ENCODE measurements around the gene POLA2.
A peak's percentile ranks its signal among the peaks of the same experiment; 100 is the strongest.
"Not testable (repeated sequence)": the region's sequence is repeated elsewhere in the genome, so short reads cannot be mapped to it uniquely, and the experiment has no call there.

Gene POLA2

GRCh38 chr11:65329944-65330403 lies 68.2 kb downstream of the POLA2 start:
- peak; percentile 68 to 94 (median 83) for DNase-seq (ENCODE audit: low read depth in 2 of 3, low spot score in 1 of 3)

GRCh38 chr11:65330544-65330943 lies 68.8 kb downstream of the POLA2 start:
- DNase-seq (ENCODE audit: low read depth in 2 of 3, low spot score in 1 of 3), result no peak

- DNase-seq (ENCODE audit: low read depth in 2 of 3, low spot score in 1 of 3), result not testable (repeated sequence)
Observed at GRCh38 chr11:65332591-65332990, 70.8 kb downstream of the POLA2 start.

GRCh38 chr11:65334696-65335295 lies 73.0 kb downstream of the POLA2 start:
- DNase-seq (ENCODE audit: low read depth in 2 of 3, low spot score in 1 of 3), result no peak

- no peak for DNase-seq (ENCODE audit: low read depth in 2 of 3, low spot score in 1 of 3)
Observed at GRCh38 chr11:65338676-65339075, 76.9 kb downstream of the POLA2 start.

GRCh38 chr11:65340226-65340625 lies 78.5 kb downstream of the POLA2 start:
- DNase-seq (ENCODE audit: low read depth in 2 of 3, low spot score in 1 of 3), result no peak

GRCh38 chr11:65341856-65342255 lies 80.1 kb downstream of the POLA2 start:
- DNase-seq (ENCODE audit: low read depth in 2 of 3, low spot score in 1 of 3), result no peak
